Measurements from ENCODE around the gene ARMC8.
A peak's percentile ranks its signal among the peaks of the same experiment; 100 is the strongest.
"Not testable (repeated sequence)": the region's sequence is repeated elsewhere in the genome, so short reads cannot be mapped to it uniquely, and the experiment has no call there.

ARMC8 gene

GRCh38 chr3:138187296-138188012 lies at the start of gene ARMC8:
TSS of gene ARMC8 (plus strand) at chr3:138187301. CDS start at chr3:138187555, 254 bp downstream.
- DNase-seq, result peak; percentile 83

- no peak for DNase-seq
These were observed 49.2 kb upstream of the ARMC8 start for GRCh38 chr3:138137861-138138260.

- no peak for DNase-seq
These were observed 47.4 kb upstream of the ARMC8 start for GRCh38 chr3:138139691-138140090.

- DNase-seq, result no peak
These were observed 46.2 kb upstream of the ARMC8 start for GRCh38 chr3:138140940-138141339.

- DNase-seq, result not testable (repeated sequence)
These were observed 44.9 kb upstream of the ARMC8 start for GRCh38 chr3:138142181-138142580.

- DNase-seq, result no peak
These were observed 38.6 kb upstream of the ARMC8 start for GRCh38 chr3:138148503-138148902.

GRCh38 chr3:138154534-138154933 lies 32.6 kb upstream of the ARMC8 start:
- no peak for DNase-seq

- no peak for DNase-seq
These were observed 29.4 kb upstream of the ARMC8 start for GRCh38 chr3:138157743-138158142.

GRCh38 chr3:138165061-138165460 lies 22.0 kb upstream of the ARMC8 start:
- DNase-seq, result no peak

- no peak for DNase-seq
These were observed 14.5 kb upstream of the ARMC8 start for GRCh38 chr3:138172625-138173024.

- no peak for DNase-seq
These were observed 13.2 kb upstream of the ARMC8 start for GRCh38 chr3:138173769-138174420.

- peak; percentile 44 for DNase-seq
These were observed 12.5 kb upstream of the ARMC8 start, which contains the start of gene DBR1 for GRCh38 chr3:138174421-138175131. TSS of gene DBR1 (minus strand) at chr3:138174921. CDS start at chr3:138174795, 126 bp downstream.

GRCh38 chr3:138180375-138181029 lies 6.6 kb upstream of the ARMC8 start:
- no peak for DNase-seq

- DNase-seq, result no peak
These were observed 2.1 kb upstream of the ARMC8 start for GRCh38 chr3:138184994-138185393.

GRCh38 chr3:138186221-138186620 lies 880 bp upstream of the ARMC8 start:
- no peak for DNase-seq

- no peak for DNase-seq
These were observed 252 bp upstream of the ARMC8 start for GRCh38 chr3:138186803-138187295.

- DNase-seq, result peak; percentile 13
These were observed 1.1 kb downstream of the ARMC8 start for GRCh38 chr3:138188013-138188730.

GRCh38 chr3:138195481-138195880 lies 8.4 kb downstream of the ARMC8 start:
- no peak for DNase-seq

GRCh38 chr3:138196023-138196422 lies 8.9 kb downstream of the ARMC8 start:
- no peak for DNase-seq

- no peak for DNase-seq
These were observed 10.0 kb downstream of the ARMC8 start for GRCh38 chr3:138197058-138197457.

GRCh38 chr3:138197524-138197923 lies 10.4 kb downstream of the ARMC8 start:
- DNase-seq, result no peak

- DNase-seq, result no peak
These were observed 12.8 kb downstream of the ARMC8 start for GRCh38 chr3:138199851-138200250.

All from 8988T (cell line).